ENCODE data around the gene PNMA8A. TPM values are rescaled to one million over a fixed set of nuclear protein-coding genes. Genes with fewer than 3 reads are reported as not detected.

The PNMA8A gene
- total and polyA plus RNA-seq, 2 donors (not counting 1 experiment from before 2014, with no cell fraction given) = not detected

DNA sequence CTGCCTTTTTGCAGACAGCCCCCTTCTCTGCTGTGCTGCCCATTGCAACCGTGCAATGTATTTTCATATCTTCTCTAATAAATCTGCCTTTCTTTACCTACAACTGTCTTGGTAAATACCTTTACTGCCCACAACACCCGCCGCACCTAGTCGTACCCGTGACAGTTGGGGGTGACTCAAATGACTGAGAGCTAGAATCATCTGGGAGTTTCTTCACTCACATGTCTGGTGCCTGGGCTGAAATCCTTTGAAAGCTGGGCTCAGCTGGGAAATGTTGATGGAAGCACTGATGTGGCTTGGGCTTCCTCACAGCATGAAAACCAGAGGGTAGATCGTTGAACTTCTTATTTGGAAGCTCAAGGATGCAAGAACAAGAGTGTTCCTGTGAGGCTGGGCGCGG lies 2.8 kb upstream of the PNMA8A start:
- no peaks in the 10 kb centered on the region for H3K79me2 ChIP-seq (ENCODE audit: control insufficient read depth, insufficient read depth, low read length)
- ChIA-PET CTCF (interaction anchor here (0.6 kb wide), 1 partner anchor 71 kb away, joined by 3 read pairs; no protein-coding TSS in a partner anchor), POLR2A (no interaction called here)
- peaks cover 51% of the 10 kb centered on the region for H3K27me3 Mint-ChIP-seq
- H4K20me1 ChIP-seq (ENCODE audit: control insufficient read depth, insufficient read depth, low read length, poor library complexity, severe bottlenecking) = no peaks in the 10 kb centered on the region
- H3K27me3 ChIP-seq (replicated peaks in 1 of 4; ENCODE audit: control extremely low read depth in 1 of 4, control insufficient read depth in 3 of 4, insufficient read depth in 4 of 4, low read length in 3 of 4) = peaks cover 0 to 32% (median 13%) of the 10 kb centered on the region in 4 experiments
- H3K9me3 Mint-ChIP-seq (ENCODE audit: insufficient read depth) = no peaks in the 10 kb centered on the region
- DNase-seq = no peak
- H3K9me3 ChIP-seq (ENCODE audit: control extremely low read depth in 1 of 3, control insufficient read depth in 2 of 3, insufficient read depth in 1 of 3, low read length in 2 of 3) = no peaks in the 10 kb centered on the region
- intact Hi-C loops (cut with micrococcal nuclease) = no loop called here
- no peak overlapping the region for H3K4me2 ChIP-seq (replicated peaks; ENCODE audit: low read depth, low read length, poor library complexity, severe bottlenecking)
- H2AFZ ChIP-seq (ENCODE audit: insufficient read depth, low read depth, low read length, poor library complexity, severe bottlenecking) = no peak overlapping the region
- peaks cover 6 to 8% of the 10 kb centered on the region in 2 donors for H3K4me1 ChIP-seq (ENCODE audit: control insufficient read depth in 2 of 2, insufficient read depth in 2 of 2, low read length in 2 of 2)
- no peak for ATAC-seq (ENCODE audit: low read depth)
- H3K27ac ChIP-seq (ENCODE audit: low read length in 2 of 2) = no peak overlapping the region
- no peak overlapping the region for H3K4me3 ChIP-seq (ENCODE audit: control extremely low read depth in 1 of 5, extremely low read depth in 1 of 5, insufficient read depth in 1 of 5, low read depth in 2 of 5, low read length in 4 of 5)
- H3K27ac Mint-ChIP-seq = no peak overlapping the region
- H3K36me3 ChIP-seq (replicated peaks in 1 of 2; ENCODE audit: control extremely low read depth in 1 of 2, control insufficient read depth in 1 of 2, extremely low read depth in 1 of 2, insufficient read depth in 2 of 2, low read length in 1 of 2) = no peaks in the 10 kb centered on the region
- H3K4me3 Mint-ChIP-seq = no peak overlapping the region
- H3K9ac ChIP-seq (ENCODE audit: low read length) = no peak overlapping the region
- TF ChIP-seq, protein P1, sequence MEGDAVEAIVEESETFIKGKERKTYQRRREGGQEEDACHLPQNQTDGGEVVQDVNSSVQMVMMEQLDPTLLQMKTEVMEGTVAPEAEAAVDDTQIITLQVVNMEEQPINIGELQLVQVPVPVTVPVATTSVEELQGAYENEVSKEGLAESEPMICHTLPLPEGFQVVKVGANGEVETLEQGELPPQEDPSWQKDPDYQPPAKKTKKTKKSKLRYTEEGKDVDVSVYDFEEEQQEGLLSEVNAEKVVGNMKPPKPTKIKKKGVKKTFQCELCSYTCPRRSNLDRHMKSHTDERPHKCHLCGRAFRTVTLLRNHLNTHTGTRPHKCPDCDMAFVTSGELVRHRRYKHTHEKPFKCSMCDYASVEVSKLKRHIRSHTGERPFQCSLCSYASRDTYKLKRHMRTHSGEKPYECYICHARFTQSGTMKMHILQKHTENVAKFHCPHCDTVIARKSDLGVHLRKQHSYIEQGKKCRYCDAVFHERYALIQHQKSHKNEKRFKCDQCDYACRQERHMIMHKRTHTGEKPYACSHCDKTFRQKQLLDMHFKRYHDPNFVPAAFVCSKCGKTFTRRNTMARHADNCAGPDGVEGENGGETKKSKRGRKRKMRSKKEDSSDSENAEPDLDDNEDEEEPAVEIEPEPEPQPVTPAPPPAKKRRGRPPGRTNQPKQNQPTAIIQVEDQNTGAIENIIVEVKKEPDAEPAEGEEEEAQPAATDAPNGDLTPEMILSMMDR (IDR thresholded peaks at IDR 0.05) = no peak
- TF ChIP-seq EZH2 (IDR thresholded peaks at IDR 0.05; ENCODE audit: borderline replicate concordance, insufficient read depth, low read depth, low read length, poor library complexity, severe bottlenecking) = no peak
- WGBS (ENCODE audit: insufficient coverage) = 81% methylated on average over 7 of the region's 8 CpGs
- no peaks in the 10 kb centered on the region for H3K4me1 Mint-ChIP-seq

DNA sequence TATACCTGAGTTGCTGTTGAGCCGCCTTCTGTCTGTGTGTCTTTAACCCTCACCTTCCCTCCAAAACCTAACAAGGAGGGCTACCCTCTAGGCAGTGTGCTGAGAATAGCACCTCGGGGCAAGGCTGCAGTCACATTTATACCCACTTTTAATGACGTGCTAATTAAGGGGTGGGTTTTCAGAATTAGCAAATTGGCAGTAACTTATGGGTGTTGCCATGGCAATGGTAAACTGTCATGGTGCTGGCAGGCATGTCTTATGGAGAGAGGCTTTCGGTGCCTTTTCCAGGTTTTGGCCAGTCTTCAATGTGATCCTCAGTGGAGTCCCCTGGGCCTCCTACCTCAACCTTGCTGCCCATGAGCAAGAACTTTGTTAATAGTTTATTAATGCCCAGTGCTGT lies 1.2 kb upstream of the PNMA8A start:
- Histone ChIP-seq H3K36me3 (replicated peaks in 1 of 2; ENCODE audit: control extremely low read depth in 1 of 2, control insufficient read depth in 1 of 2, extremely low read depth in 1 of 2, insufficient read depth in 2 of 2, low read length in 1 of 2) (no peaks in the 10 kb centered on the region), H3K4me3 (ENCODE audit: control extremely low read depth in 1 of 5, extremely low read depth in 1 of 5, insufficient read depth in 1 of 5, low read depth in 2 of 5, low read length in 4 of 5) (no peak overlapping the region), H3K79me2 (ENCODE audit: control insufficient read depth, insufficient read depth, low read length) (no peaks in the 10 kb centered on the region), H3K4me2 (replicated peaks; ENCODE audit: low read depth, low read length, poor library complexity, severe bottlenecking) (no peak overlapping the region), H2AFZ (ENCODE audit: insufficient read depth, low read depth, low read length, poor library complexity, severe bottlenecking) (no peak overlapping the region), H3K4me1 (ENCODE audit: control insufficient read depth in 2 of 2, insufficient read depth in 2 of 2, low read length in 2 of 2) (peaks cover 6 to 8% of the 10 kb centered on the region in 2 donors), H3K27me3 (replicated peaks in 1 of 4; ENCODE audit: control extremely low read depth in 1 of 4, control insufficient read depth in 3 of 4, insufficient read depth in 4 of 4, low read length in 3 of 4) (peaks cover 0 to 25% (median 12%) of the 10 kb centered on the region in 4 experiments), H4K20me1 (ENCODE audit: control insufficient read depth, insufficient read depth, low read length, poor library complexity, severe bottlenecking) (no peaks in the 10 kb centered on the region), H3K9me3 (ENCODE audit: control extremely low read depth in 1 of 3, control insufficient read depth in 2 of 3, insufficient read depth in 1 of 3, low read length in 2 of 3) (no peaks in the 10 kb centered on the region), H3K9ac (ENCODE audit: low read length) (no peak overlapping the region), H3K27ac (ENCODE audit: low read length in 2 of 2) (no peak overlapping the region)
- WGBS (ENCODE audit: insufficient coverage) = 86% methylated on average over 1 of the region's 4 CpGs
- Mint-ChIP-seq H3K27ac (no peak overlapping the region), H3K9me3 (ENCODE audit: insufficient read depth) (no peaks in the 10 kb centered on the region), H3K27me3 (peaks cover 50% of the 10 kb centered on the region), H3K4me3 (no peak overlapping the region), H3K4me1 (no peaks in the 10 kb centered on the region)
- intact Hi-C loops (cut with micrococcal nuclease) = no loop called here
- no peak for ATAC-seq (ENCODE audit: low read depth)
- TF ChIP-seq EZH2 (IDR thresholded peaks at IDR 0.05; ENCODE audit: borderline replicate concordance, insufficient read depth, low read depth, low read length, poor library complexity, severe bottlenecking) = no peak
- TF ChIP-seq, protein P1 (IDR thresholded peaks at IDR 0.05) = no peak
- CTCF ChIA-PET = no interaction called here
- POLR2A ChIA-PET = no interaction called here
- DNase-seq = no peak

All from B cell (primary cell).